ENCODE data around the gene NRARP. TPM values are rescaled to one million over a fixed set of nuclear protein-coding genes. Genes with fewer than 3 reads are reported as not detected.

The NRARP gene
- total and polyA plus RNA-seq, 2 of the 13 experiments (the other 11 are each of a cell fraction or from before 2014, with no cell fraction given) = 0.22 to 0.46 TPM

- TF ChIP-seq ATAD3A (CRISPR knock-in tag; IDR thresholded peaks at IDR 0.05) = no peak
- no peak for TF ChIP-seq CBX5 (CRISPR knock-in tag; IDR thresholded peaks at IDR 0.05; ENCODE audit: borderline replicate concordance)
- no peak for TF ChIP-seq ZNF282 (IDR thresholded peaks at IDR 0.05; ENCODE audit: partially characterized antibody)
- no peak for TF ChIP-seq GZF1 (CRISPR knock-in tag; IDR thresholded peaks at IDR 0.05)
- TF ChIP-seq HDAC1 (CRISPR knock-in tag; IDR thresholded peaks at IDR 0.05) = peak; percentile 29; the same call in 1 of the 2 replicates
- TF ChIP-seq ZNF777 (CRISPR knock-in tag; IDR thresholded peaks at IDR 0.05) = peak; percentile 98
- no peak for TF ChIP-seq FLYWCH1 (CRISPR knock-in tag; IDR thresholded peaks at IDR 0.05)
- no peak for TF ChIP-seq ZFAT (CRISPR knock-in tag; conservative IDR thresholded peaks at IDR 0.05)
- no peak for TF ChIP-seq CCAR2 (optimal IDR thresholded peaks at IDR 0.05; ENCODE audit: low read depth, low read length)
- no peak for TF ChIP-seq PHF5A (CRISPR knock-in tag; IDR thresholded peaks at IDR 0.05; ENCODE audit: low read depth, unreplicated experiment)
- no peak for TF ChIP-seq MLXIP (CRISPR knock-in tag; IDR thresholded peaks at IDR 0.05; ENCODE audit: borderline replicate concordance)
- no peak for TF ChIP-seq KLF16 (CRISPR knock-in tag; IDR thresholded peaks at IDR 0.05)
- TF ChIP-seq ERF (CRISPR knock-in tag; IDR thresholded peaks at IDR 0.05) = 0 out of 2 replicates have a peak, but pooled peaks have one; percentile 11
- TF ChIP-seq ZC3H4 (CRISPR knock-in tag; IDR thresholded peaks at IDR 0.05; ENCODE audit: borderline replicate concordance) = no peak
- TF ChIP-seq ZFP37 (CRISPR knock-in tag; IDR thresholded peaks at IDR 0.05; ENCODE audit: borderline replicate concordance) = no peak
- no peak for TF ChIP-seq XBP1 (CRISPR knock-in tag; IDR thresholded peaks at IDR 0.05)
- TF ChIP-seq ZNF414 (CRISPR knock-in tag; IDR thresholded peaks at IDR 0.05) = no peak
- no peak for TF ChIP-seq E2F5 (CRISPR knock-in tag; conservative IDR thresholded peaks at IDR 0.05)
- TF ChIP-seq SRSF9 (IDR thresholded peaks at IDR 0.05; ENCODE audit: borderline replicate concordance, insufficient read depth, low read depth, low read length, poor library complexity, severe bottlenecking) = no peak
- TF ChIP-seq TOPORS (CRISPR knock-in tag; IDR thresholded peaks at IDR 0.05) = no peak
- TF ChIP-seq MTF1 (CRISPR knock-in tag; IDR thresholded peaks at IDR 0.05) = no peak
- no peak for TF ChIP-seq ZHX1 (CRISPR knock-in tag; IDR thresholded peaks at IDR 0.05; ENCODE audit: low read depth)
- TF ChIP-seq RBM39 (IDR thresholded peaks at IDR 0.05; ENCODE audit: low read depth, low read length, poor library complexity, severe bottlenecking) = peak; percentile 58
These were observed 757 bp downstream of the NRARP start (continued) for GRCh38 chr9:137301081-137301947.
